Spleen (tissue), 7 donors: ENCODE measurements around the gene IL6R.

Source experiments
- CTCF ChIP-seq, 11 experiments: fragments of 200-600 bp in 7 of 11; fragments of 450-650 bp in 4 of 11; sonication (generic) in 4 of 11; IDR thresholded peaks in 8 of 11; conservative IDR thresholded peaks in 3 of 11; 1 replicate in 7 of 11; 2 replicates in 4 of 11; pipeline versions ENCODE4 v1.4.0 to v1.8.0; 2016 to 2021; ENCODE audit warnings: antibody characterized with exemption in 11 of 11, inconsistent platforms in 4 of 11, mild to moderate bottlenecking in 1 of 11
- POLR2AphosphoS5 ChIP-seq, 3 donors: sonication (generic); formaldehyde crosslinking; IDR thresholded peaks; one replicate each; pipeline ENCODE4 v1.5.1; 2017; ENCODE audit warnings: antibody characterized with exemption in 3 of 3
- donor health status: DM: no; HTN: no; CAD: no; lungs with moderate emphysema.
- donor health status: DM: no; HTN: no; CAD: no.
- donor health status: DM: no; HTN: no; CAD: no.

- TF ChIP-seq POLR2AphosphoS5 (IDR thresholded peaks at IDR 0.05) (no peak), CTCF (IDR thresholded peaks at IDR 0.05 in 8 of 11, conservative IDR thresholded peaks at IDR 0.05 in 3 of 11) (no peak)
Observed at GRCh38 chr1:154361357-154361756, 43.8 kb upstream of the IL6R start.
